D721Med (cell line): ENCODE results near the gene ARL5C.

Experiments used
- DNase-seq: peaks from one replicate; pipeline ENCODE4 v3.0.0; 2011; ENCODE audit warnings: low spot score; ENCODE audit not compliant: insufficient read length
- FAIRE-seq: peaks from 2 replicates; lab custom pipeline; 2011; peaks lifted over from hg19 to GRCh38; lab: Jason Lieb, UNC
- TF ChIP-seq, protein P1 (sequence below): IDR thresholded peaks from 2 replicates; pipeline ENCODE4 v1.5.1; 2012; ENCODE audit warnings: mild to moderate bottlenecking, control low read depth; ENCODE audit not compliant: insufficient read depth; ENCODE audit errors: missing control alignments

ARL5C gene

DNA sequence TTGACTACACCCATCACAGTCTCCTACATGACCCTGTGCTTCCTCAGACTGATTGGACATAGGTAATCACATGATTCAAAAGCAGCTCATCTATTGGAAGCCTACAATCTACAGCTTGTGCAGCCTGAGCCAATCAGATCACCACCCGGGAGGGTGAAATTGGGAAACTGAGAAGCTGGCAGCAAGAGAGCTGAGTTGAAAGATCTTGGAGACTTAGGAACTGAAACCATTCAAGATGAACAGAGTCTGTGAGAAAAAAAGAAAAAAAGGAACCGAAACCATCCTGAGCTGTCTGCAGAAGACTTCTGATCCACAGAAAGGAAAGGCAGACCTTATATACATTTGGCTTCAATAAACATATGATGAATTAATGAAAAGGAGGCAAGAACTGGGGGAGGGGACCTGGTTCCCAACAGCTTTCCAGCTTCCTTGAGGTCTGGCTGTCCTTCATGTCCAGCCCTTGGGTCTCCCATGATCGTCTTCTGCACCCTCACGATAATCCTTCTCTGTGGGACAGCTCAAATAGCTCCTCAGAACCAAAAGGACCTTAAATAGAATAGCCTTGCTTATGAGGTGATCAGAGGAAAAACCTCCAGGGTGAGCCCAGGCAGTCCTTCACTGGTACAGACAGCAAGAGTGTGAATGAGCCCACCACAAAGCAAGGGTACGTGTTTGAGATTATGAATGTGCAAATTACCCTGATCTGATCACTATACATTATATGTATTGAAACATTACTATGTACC lies 47.1 kb downstream of the ARL5C start:
- DNase-seq, result no peak
- no peak for FAIRE-seq
- TF ChIP-seq, protein P1, sequence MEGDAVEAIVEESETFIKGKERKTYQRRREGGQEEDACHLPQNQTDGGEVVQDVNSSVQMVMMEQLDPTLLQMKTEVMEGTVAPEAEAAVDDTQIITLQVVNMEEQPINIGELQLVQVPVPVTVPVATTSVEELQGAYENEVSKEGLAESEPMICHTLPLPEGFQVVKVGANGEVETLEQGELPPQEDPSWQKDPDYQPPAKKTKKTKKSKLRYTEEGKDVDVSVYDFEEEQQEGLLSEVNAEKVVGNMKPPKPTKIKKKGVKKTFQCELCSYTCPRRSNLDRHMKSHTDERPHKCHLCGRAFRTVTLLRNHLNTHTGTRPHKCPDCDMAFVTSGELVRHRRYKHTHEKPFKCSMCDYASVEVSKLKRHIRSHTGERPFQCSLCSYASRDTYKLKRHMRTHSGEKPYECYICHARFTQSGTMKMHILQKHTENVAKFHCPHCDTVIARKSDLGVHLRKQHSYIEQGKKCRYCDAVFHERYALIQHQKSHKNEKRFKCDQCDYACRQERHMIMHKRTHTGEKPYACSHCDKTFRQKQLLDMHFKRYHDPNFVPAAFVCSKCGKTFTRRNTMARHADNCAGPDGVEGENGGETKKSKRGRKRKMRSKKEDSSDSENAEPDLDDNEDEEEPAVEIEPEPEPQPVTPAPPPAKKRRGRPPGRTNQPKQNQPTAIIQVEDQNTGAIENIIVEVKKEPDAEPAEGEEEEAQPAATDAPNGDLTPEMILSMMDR, result no peak

DNA sequence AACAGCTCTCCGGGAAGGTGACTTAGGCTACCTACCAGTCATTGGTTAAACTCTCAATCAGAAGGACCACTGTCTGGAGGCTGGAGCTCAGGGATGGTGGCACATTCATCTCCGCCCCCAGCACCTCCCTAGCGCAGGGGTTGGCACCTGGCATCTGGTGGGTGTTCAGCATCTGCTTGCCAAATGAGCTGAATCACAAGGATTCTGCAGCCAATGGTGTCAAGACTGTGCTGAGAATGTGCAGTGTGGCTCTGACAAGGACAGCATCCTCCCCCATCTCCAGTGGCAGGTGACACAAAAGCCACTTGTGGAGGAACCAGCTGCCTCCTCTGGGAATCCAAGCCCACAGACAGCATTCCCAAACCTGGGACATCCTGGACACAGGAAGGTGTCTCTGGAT lies 49.7 kb downstream of the ARL5C start:
- TF ChIP-seq, protein P1, result no peak
- DNase-seq (no peak), FAIRE-seq (no peak)

DNA sequence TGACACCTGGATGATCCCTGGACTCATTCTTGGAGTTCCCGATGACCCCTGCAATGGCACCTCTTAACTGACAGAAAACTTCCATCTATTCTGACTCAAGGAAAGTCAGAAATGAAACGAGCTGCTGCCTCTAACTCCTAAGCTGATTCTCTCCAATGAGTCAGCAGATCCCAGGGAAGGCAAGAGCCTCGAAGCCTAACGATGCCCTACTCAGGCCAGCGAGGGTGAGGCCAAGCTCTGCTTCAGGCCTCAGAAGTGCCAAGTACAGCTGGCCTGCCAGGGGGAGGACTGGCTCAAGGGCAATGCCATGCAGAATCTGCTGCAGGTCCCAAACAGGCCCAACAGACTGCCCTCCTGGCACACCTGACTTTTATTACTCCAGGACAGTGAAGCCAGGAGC lies 50.8 kb downstream of the ARL5C start:
- DNase-seq, result no peak
- TF ChIP-seq, protein P1, result no peak
- FAIRE-seq, result no peak

DNA sequence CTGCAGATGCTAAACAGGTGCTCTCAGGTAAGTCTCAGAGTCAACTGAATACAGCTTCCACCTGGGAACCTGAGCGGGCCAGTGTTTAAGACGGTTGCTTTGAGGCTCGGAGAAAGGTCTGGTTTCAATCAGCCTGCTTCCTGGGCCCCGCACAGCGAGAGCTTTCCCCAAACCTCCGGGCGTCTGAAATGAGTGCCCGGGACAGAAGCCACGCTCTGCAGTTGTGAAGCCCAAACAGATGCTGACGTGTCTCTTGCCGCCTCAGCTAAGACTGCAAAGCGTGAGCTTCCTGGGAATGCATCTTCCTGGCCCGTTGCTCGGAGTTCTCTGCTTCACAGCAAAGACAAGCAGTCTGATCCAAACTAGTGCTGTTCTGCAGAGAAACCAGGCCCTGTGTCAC lies 51.2 kb downstream of the ARL5C start:
- DNase-seq (no peak), FAIRE-seq (no peak)
- TF ChIP-seq, protein P1, result no peak

DNA sequence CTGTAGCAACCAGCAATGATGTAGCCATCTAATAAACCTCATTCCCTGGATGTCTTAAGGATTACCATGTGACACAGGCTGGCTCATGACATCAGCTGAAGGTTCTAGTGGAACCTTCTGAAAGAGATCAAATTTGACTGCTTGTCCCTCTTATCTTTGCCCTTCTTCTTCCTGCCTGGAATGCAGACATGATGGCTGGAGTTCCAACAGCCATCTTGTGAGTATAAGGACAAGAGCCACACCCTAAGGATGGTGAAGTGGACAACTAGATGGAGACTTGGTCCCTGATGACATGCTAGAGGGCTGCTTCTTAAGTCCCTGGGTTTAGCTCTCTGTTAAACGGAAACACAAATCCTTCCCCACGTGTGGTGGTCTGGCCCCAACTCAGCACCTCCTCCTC lies 52.1 kb downstream of the ARL5C start:
- DNase-seq, result no peak
- FAIRE-seq, result no peak
- TF ChIP-seq, protein P1, result no peak

DNA sequence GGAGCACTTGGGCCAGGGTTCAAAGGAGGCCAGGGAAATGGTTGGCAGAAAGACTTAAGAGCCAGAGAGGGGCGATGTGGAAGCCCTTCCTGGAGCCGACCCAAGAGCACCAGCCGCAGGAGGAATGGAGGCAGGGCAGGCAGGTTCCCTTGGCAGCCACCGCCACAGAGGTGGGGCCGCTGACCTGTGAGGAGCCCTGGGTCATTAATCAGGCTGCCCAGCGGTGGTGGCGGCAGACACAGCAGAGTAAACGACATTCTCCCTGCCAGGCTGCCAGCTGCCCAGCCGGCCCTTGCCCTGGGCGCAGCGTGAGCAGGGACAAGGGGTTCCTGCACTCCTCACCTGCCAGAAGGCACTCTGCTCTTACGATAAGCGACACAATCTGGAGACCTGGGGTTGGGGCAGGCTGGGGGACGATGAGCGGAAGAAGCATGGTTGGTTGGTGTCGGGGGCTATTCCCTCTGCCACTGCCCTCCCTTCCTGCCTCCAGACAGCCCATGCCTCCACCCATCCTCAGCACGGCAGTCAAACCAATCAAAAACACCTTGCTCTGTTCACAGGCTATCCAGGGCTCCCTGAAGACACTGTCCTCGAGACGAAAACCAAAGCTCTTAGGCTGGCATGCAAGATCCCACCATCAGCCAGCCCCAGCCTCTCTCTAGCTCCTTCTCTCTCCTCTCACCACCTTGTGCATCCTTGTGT lies 55.4 kb downstream of the ARL5C start:
- TF ChIP-seq, protein P1, result no peak
- FAIRE-seq, result no peak
- DNase-seq, result no peak
